Germinal center (tissue), 1 donor: ENCODE measurements around the gene ZNF407.

Experiments used
- DNase-seq: peaks from one replicate; pipeline ENCODE4 v3.0.0; 2012; ENCODE audit warnings: mixed read lengths, low spot score

The ZNF407 gene

GRCh38 chr18:75104483-75104882, 506.8 kb downstream of the ZNF407 start:
- DNase-seq, result no peak

- DNase-seq, result no peak
Measured at GRCh38 chr18:75105551-75106254, 508.0 kb downstream of the ZNF407 start.

- DNase-seq, result no peak
Measured at GRCh38 chr18:75106746-75107145, 509.1 kb downstream of the ZNF407 start.

- DNase-seq, result no peak
Measured at GRCh38 chr18:75107196-75107930, 509.7 kb downstream of the ZNF407 start.

- no peak for DNase-seq
Measured at GRCh38 chr18:75107931-75108276, 510.2 kb downstream of the ZNF407 start.

GRCh38 chr18:75108579-75109318, 511.1 kb downstream of the ZNF407 start:
- DNase-seq, result no peak

- DNase-seq, result no peak
Measured at GRCh38 chr18:75109319-75109691, 511.6 kb downstream of the ZNF407 start.

GRCh38 chr18:75109819-75110218, 512.1 kb downstream of the ZNF407 start:
- DNase-seq, result no peak

GRCh38 chr18:75110311-75110710, 512.6 kb downstream of the ZNF407 start:
- DNase-seq, result no peak

- DNase-seq, result no peak
Measured at GRCh38 chr18:75110846-75111415, 513.3 kb downstream of the ZNF407 start.

GRCh38 chr18:75111760-75112159, 514.1 kb downstream of the ZNF407 start:
- DNase-seq, result no peak

GRCh38 chr18:75112186-75113096, 514.8 kb downstream of the ZNF407 start:
- no peak for DNase-seq

GRCh38 chr18:75113455-75113854, 515.8 kb downstream of the ZNF407 start:
- DNase-seq, result no peak

GRCh38 chr18:75114231-75114764, 516.6 kb downstream of the ZNF407 start:
- no peak for DNase-seq
